VCaP (cell line): Measurements from ENCODE around the gene MTAP.

Experiments
- H3K27ac ChIP-seq: fragments of 450-650 bp; 2 replicates; pipeline ENCODE4 v1.5.1; 2017
- CTCF ChIP-seq: fragments of 450-650 bp; conservative IDR thresholded peaks from 2 replicates; pipeline ENCODE4 v1.5.1; 2017; ENCODE audit warnings: mild to moderate bottlenecking, moderate library complexity

Gene MTAP

GRCh38 chr9:21788752-21789151 is 13.7 kb upstream of the MTAP start:
- no peak for TF ChIP-seq CTCF
- no peak overlapping the region for H3K27ac ChIP-seq

GRCh38 chr9:21789541-21790037 is 12.8 kb upstream of the MTAP start:
- peak; percentile 96 for TF ChIP-seq CTCF
- no peak overlapping the region for H3K27ac ChIP-seq

- no peak for TF ChIP-seq CTCF
- no peak overlapping the region for H3K27ac ChIP-seq
These were observed 7.0 kb upstream of the MTAP start for GRCh38 chr9:21795483-21795882.

GRCh38 chr9:21796768-21797167 is 5.7 kb upstream of the MTAP start:
- H3K27ac ChIP-seq: no peak overlapping the region
- TF ChIP-seq CTCF: no peak

GRCh38 chr9:21800931-21801682 is 1.3 kb upstream of the MTAP start:
- H3K27ac ChIP-seq: peak overlapping the region; percentile 83
- TF ChIP-seq CTCF: no peak

GRCh38 chr9:21801683-21802417 is 586 bp upstream of the MTAP start:
- no peak for TF ChIP-seq CTCF
- H3K27ac ChIP-seq: peak overlapping the region; percentile 83

- TF ChIP-seq CTCF: no peak
- H3K27ac ChIP-seq: peak overlapping the region; percentile 83
These were observed 1.2 kb downstream of the MTAP start for GRCh38 chr9:21803649-21804048.
